BE2C (cell line): ENCODE results near the gene ZNF423.
A peak's percentile ranks its signal among the peaks of the same experiment; 100 is the strongest.

ENCODE experiments used
- DNase-seq: peaks from one replicate; pipeline ENCODE4 v3.0.0-alpha.2; 2020
- H3K27me3 ChIP-seq: fragments of 250-450 bp; sonication (Bioruptor Pico); 2 replicates; pipeline ENCODE4 v1.5.1; 2020; ENCODE audit warnings: mild to moderate bottlenecking
- H3K36me3 ChIP-seq: fragments of 250-450 bp; sonication (Bioruptor Pico); 2 replicates; pipeline ENCODE4 v1.5.1; 2020; ENCODE audit warnings: mild to moderate bottlenecking
- H3K4me1 ChIP-seq: fragments of 250-450 bp; sonication (Bioruptor Pico); 2 replicates; pipeline ENCODE4 v1.5.1; 2020
- H3K4me3 ChIP-seq: 2 replicates; pipeline ENCODE4 v1.5.1; 2011; ENCODE audit warnings: low read depth, low read length
- H3K9me3 ChIP-seq: fragments of 250-450 bp; sonication (Bioruptor Pico); 2 replicates; pipeline ENCODE4 v1.5.1; 2020
- CTCF ChIP-seq: IDR thresholded peaks from 2 replicates; pipeline ENCODE4 v1.5.1; 2012; ENCODE audit warnings: mild to moderate bottlenecking, low read depth, low read length

The ZNF423 gene

GRCh38 chr16:49743658-49744057 is 112.3 kb downstream of the ZNF423 start:
- Histone ChIP-seq H3K4me1 (peaks cover 29% of the 10 kb centered on the region), H3K4me3 (no peak overlapping the region), H3K36me3 (no peaks in the 10 kb centered on the region), H3K27me3 (no peaks in the 10 kb centered on the region), H3K9me3 (no peaks in the 10 kb centered on the region)
- no peak for TF ChIP-seq CTCF
- DNase-seq: no peak

GRCh38 chr16:49743203-49743464 is 112.8 kb downstream of the ZNF423 start:
- no peak for DNase-seq

GRCh38 chr16:49742428-49743202 is 113.3 kb downstream of the ZNF423 start:
- H3K4me3 ChIP-seq: no peak overlapping the region
- peaks cover 18% of the 10 kb centered on the region for H3K4me1 ChIP-seq
- no peak for TF ChIP-seq CTCF
- no peaks in the 10 kb centered on the region for H3K9me3 ChIP-seq
- no peak for DNase-seq
- H3K36me3 ChIP-seq: no peaks in the 10 kb centered on the region
- H3K27me3 ChIP-seq: no peaks in the 10 kb centered on the region

More at GRCh38 chr16:49743203-49743464, 112.8 kb downstream of the ZNF423 start:
- Histone ChIP-seq H3K4me1 (peaks cover 23% of the 10 kb centered on the region), H3K27me3 (no peaks in the 10 kb centered on the region), H3K36me3 (no peaks in the 10 kb centered on the region), H3K9me3 (no peaks in the 10 kb centered on the region), H3K4me3 (no peak overlapping the region)
- no peak for TF ChIP-seq CTCF

- Histone ChIP-seq H3K4me3 (no peak overlapping the region), H3K27me3 (no peaks in the 10 kb centered on the region), H3K4me1 (peaks cover 8% of the 10 kb centered on the region), H3K9me3 (no peaks in the 10 kb centered on the region), H3K36me3 (no peaks in the 10 kb centered on the region)
- TF ChIP-seq CTCF: no peak
- no peak for DNase-seq
Measured at GRCh38 chr16:49740256-49740655, 115.7 kb downstream of the ZNF423 start.

GRCh38 chr16:49739381-49739780 is 116.5 kb downstream of the ZNF423 start:
- peak; percentile 30 for DNase-seq
- no peaks in the 10 kb centered on the region for H3K27me3 ChIP-seq
- TF ChIP-seq CTCF: peak; percentile 55
- H3K4me3 ChIP-seq: no peak overlapping the region
- peaks cover under 1% of the 10 kb centered on the region; the same call in 1 of the 2 replicates for H3K4me1 ChIP-seq
- H3K9me3 ChIP-seq: no peaks in the 10 kb centered on the region
- no peaks in the 10 kb centered on the region for H3K36me3 ChIP-seq

GRCh38 chr16:49738832-49739231 is 117.1 kb downstream of the ZNF423 start:
- Histone ChIP-seq H3K4me1 (no peaks in the 10 kb centered on the region), H3K4me3 (no peak overlapping the region), H3K9me3 (no peaks in the 10 kb centered on the region), H3K36me3 (no peaks in the 10 kb centered on the region), H3K27me3 (no peaks in the 10 kb centered on the region)
- DNase-seq: no peak
- TF ChIP-seq CTCF: no peak
